Activated naive CD4-positive, alpha-beta T cell treated with anti-CD3 and anti-CD28 coated beads, Interleukin-2, amount 50 U/mL, for 72 hours (primary cell): ENCODE measurements around the gene ZFR. TPM values are rescaled to one million over a fixed set of nuclear protein-coding genes. Genes with fewer than 3 reads are reported as not detected.
"Not testable (repeated sequence)": the region's sequence is repeated elsewhere in the genome, so short reads cannot be mapped to it uniquely, and the experiment has no call there.

Experiments
- ATAC-seq, 2 donors: fragments of 150-1000 bp; cut with Tn5 transposase; 2 replicates each; pipeline ENCODE4 v1.10.0; 2021; ENCODE audit warnings: mild to moderate bottlenecking in 2 of 2, moderate library complexity in 2 of 2
- DNase-seq, 2 donors: peaks; one replicate each; pipeline ENCODE4 v3.0.0; 2021 to 2022; ENCODE audit warnings: low spot score in 2 of 2
- H3K27ac Mint-ChIP-seq, 2 donors: one replicate each; pipeline ENCODE4 v1.8.0; 2022; ENCODE audit warnings: mild to moderate bottlenecking in 2 of 2, mixed read lengths in 2 of 2
- H3K36me3 Mint-ChIP-seq, 2 donors: one replicate each; pipeline ENCODE4 v1.8.0; 2022; ENCODE audit warnings: mixed read lengths in 2 of 2
- H3K9me3 Mint-ChIP-seq, 2 donors: one replicate each; pipeline ENCODE4 v1.8.0; 2022; ENCODE audit warnings: mixed read lengths in 2 of 2
- total RNA-seq, 2 donors: library from RNA; stranded (reverse); gene quantifications; one replicate each; pipeline ENCODE4 v1.2.3, GENCODE V29; 2022

Gene ZFR
- total RNA-seq, 2 donors from 2014 or later: 48.7 to 56.6 TPM

- DNase-seq (no peak), ATAC-seq (no peak)
- H3K36me3 Mint-ChIP-seq: no peaks in the 10 kb centered on the region
- no peak overlapping the region for H3K27ac Mint-ChIP-seq
- no peaks in the 10 kb centered on the region for H3K9me3 Mint-ChIP-seq
Observed at GRCh38 chr5:32458880-32459495, 14.4 kb upstream of the ZFR start.

GRCh38 chr5:32455311-32455710 lies 10.8 kb upstream of the ZFR start:
- DNase-seq (no peak), ATAC-seq (no peak)
- Mint-ChIP-seq H3K9me3 (no peaks in the 10 kb centered on the region), H3K27ac (no peak overlapping the region), H3K36me3 (no peaks in the 10 kb centered on the region)

- ATAC-seq: no peak
- Mint-ChIP-seq H3K36me3 (no peaks in the 10 kb centered on the region), H3K9me3 (no peaks in the 10 kb centered on the region), H3K27ac (no peak overlapping the region)
- no peak for DNase-seq
Observed at GRCh38 chr5:32454821-32455220, 10.3 kb upstream of the ZFR start.

GRCh38 chr5:32453916-32454315 lies 9.4 kb upstream of the ZFR start:
- DNase-seq (no peak), ATAC-seq (no peak)
- Mint-ChIP-seq H3K36me3 (no peaks in the 10 kb centered on the region), H3K27ac (no peak overlapping the region), H3K9me3 (no peaks in the 10 kb centered on the region)

- ATAC-seq, DNase-seq, H3K27ac Mint-ChIP-seq, H3K36me3 Mint-ChIP-seq, H3K9me3 Mint-ChIP-seq: not testable (repeated sequence)
Observed at GRCh38 chr5:32452316-32452715, 7.8 kb upstream of the ZFR start.

- Mint-ChIP-seq H3K36me3 (no peaks in the 10 kb centered on the region), H3K27ac (no peak overlapping the region), H3K9me3 (no peaks in the 10 kb centered on the region)
- no peak for ATAC-seq
- no peak for DNase-seq
Observed at GRCh38 chr5:32450952-32451351, 6.4 kb upstream of the ZFR start.

- DNase-seq (no peak), ATAC-seq (no peak)
- no peaks in the 10 kb centered on the region for H3K9me3 Mint-ChIP-seq
- peaks cover 0 to 5% of the 10 kb centered on the region in 2 donors for H3K36me3 Mint-ChIP-seq
- no peak overlapping the region for H3K27ac Mint-ChIP-seq
Observed at GRCh38 chr5:32449262-32449661, 4.7 kb upstream of the ZFR start.

- DNase-seq (no peak), ATAC-seq (no peak)
- no peaks in the 10 kb centered on the region for H3K9me3 Mint-ChIP-seq
- no peak overlapping the region for H3K27ac Mint-ChIP-seq
- H3K36me3 Mint-ChIP-seq: peaks cover 14 to 16% of the 10 kb centered on the region in 2 donors
Observed at GRCh38 chr5:32446630-32447029, 2.1 kb upstream of the ZFR start.

- Mint-ChIP-seq H3K27ac (peak overlapping the region in 1 of 2 donors; percentile 97), H3K36me3 (peaks cover 14 to 16% of the 10 kb centered on the region in 2 donors), H3K9me3 (no peaks in the 10 kb centered on the region)
- DNase-seq (no peak), ATAC-seq (no peak)
Observed at GRCh38 chr5:32445831-32446614, 1.5 kb upstream of the ZFR start.

GRCh38 chr5:32445287-32445758 lies 783 bp upstream of the ZFR start:
- ATAC-seq: no peak
- Mint-ChIP-seq H3K27ac (peak overlapping the region; percentile 93 to 97), H3K36me3 (peaks cover 14 to 16% of the 10 kb centered on the region in 2 donors), H3K9me3 (no peaks in the 10 kb centered on the region)
- no peak for DNase-seq

- Mint-ChIP-seq H3K27ac (peak overlapping the region; percentile 97 to 99), H3K9me3 (no peaks in the 10 kb centered on the region), H3K36me3 (peaks cover 14 to 16% of the 10 kb centered on the region in 2 donors)
- peak; percentile 44 to 64 for DNase-seq
- ATAC-seq: peak; percentile 36 to 49
Observed at GRCh38 chr5:32443541-32444430, 754 bp downstream of the ZFR start.

GRCh38 chr5:32443145-32443540 lies 1.4 kb downstream of the ZFR start:
- DNase-seq: no peak
- Mint-ChIP-seq H3K9me3 (no peaks in the 10 kb centered on the region), H3K36me3 (peaks cover 14 to 16% of the 10 kb centered on the region in 2 donors), H3K27ac (peak overlapping the region; percentile 97 to 99)
- ATAC-seq: peak; percentile 71 to 76

GRCh38 chr5:32439086-32439642 lies 5.4 kb downstream of the ZFR start:
- no peak overlapping the region for H3K27ac Mint-ChIP-seq
- ATAC-seq: no peak
- H3K36me3 Mint-ChIP-seq: peaks cover 9 to 16% of the 10 kb centered on the region in 2 donors

GRCh38 chr5:32436553-32437242 lies 7.8 kb downstream of the ZFR start:
- Mint-ChIP-seq H3K27ac (peak overlapping the region in 1 of 2 donors; percentile 9), H3K9me3 (no peaks in the 10 kb centered on the region), H3K36me3 (peaks cover 0 to 17% of the 10 kb centered on the region in 2 donors)
- DNase-seq (no peak), ATAC-seq (no peak)

More at GRCh38 chr5:32439086-32439642, 5.4 kb downstream of the ZFR start:
- no peaks in the 10 kb centered on the region for H3K9me3 Mint-ChIP-seq
- DNase-seq: no peak

GRCh38 chr5:32435383-32435782 lies 9.2 kb downstream of the ZFR start:
- H3K27ac Mint-ChIP-seq: no peak overlapping the region
- DNase-seq (no peak), ATAC-seq (no peak)
- H3K36me3 Mint-ChIP-seq: peaks cover 0 to 22% of the 10 kb centered on the region in 2 donors
- no peaks in the 10 kb centered on the region for H3K9me3 Mint-ChIP-seq

- DNase-seq (no peak), ATAC-seq (no peak)
- no peaks in the 10 kb centered on the region for H3K9me3 Mint-ChIP-seq
- H3K27ac Mint-ChIP-seq: no peak overlapping the region
- H3K36me3 Mint-ChIP-seq: peaks cover 4 to 33% of the 10 kb centered on the region in 2 donors
Observed at GRCh38 chr5:32434221-32434620, 10.3 kb downstream of the ZFR start.
